A204.1 (cell line): ENCODE measurements around the gene CASP7.
"Not testable (repeated sequence)": the region's sequence is repeated elsewhere in the genome, so short reads cannot be mapped to it uniquely, and the experiment has no call there.

ENCODE experiments used
- FAIRE-seq: peaks from 2 replicates; lab custom pipeline; 2012; peaks lifted over from hg19 to GRCh38; lab: Jason Lieb, UNC

The CASP7 gene

DNA sequence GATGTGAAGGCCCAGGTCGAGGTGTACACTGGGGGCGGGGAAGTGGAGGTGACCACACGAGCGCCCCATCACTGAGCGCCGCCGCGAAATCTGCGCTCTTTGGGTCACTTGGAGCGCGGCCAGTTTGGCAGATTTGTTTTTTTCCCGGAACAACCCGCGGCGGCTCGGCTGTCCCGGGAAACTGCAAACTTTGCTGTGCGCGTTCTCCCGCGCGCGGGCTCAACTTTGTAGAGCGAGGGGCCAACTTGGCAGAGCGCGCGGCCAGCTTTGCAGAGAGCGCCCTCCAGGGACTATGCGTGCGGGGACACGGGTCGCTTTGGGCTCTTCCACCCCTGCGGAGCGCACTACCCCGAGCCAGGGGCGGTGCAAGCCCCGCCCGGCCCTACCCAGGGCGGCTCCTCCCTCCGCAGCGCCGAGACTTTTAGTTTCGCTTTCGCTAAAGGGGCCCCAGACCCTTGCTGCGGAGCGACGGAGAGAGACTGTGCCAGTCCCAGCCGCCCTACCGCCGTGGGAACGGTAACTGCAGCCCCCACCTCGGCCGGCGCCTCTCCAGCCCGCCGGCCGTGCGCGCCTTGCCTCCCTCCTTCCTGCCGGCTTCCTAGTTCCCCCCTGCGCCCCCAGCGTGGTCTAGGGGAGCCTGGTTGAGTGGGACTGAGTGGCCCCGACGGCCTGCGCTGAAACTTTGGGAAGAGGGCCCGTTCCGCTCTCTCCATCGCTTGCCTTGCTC is at the start of gene CASP7:
Gene CASP7, plus strand, starts transcription at position 450 of the 727 bp plus-strand sequence. CDS start 17,582 bp downstream, outside the sequence.
- FAIRE-seq: no peak

DNA sequence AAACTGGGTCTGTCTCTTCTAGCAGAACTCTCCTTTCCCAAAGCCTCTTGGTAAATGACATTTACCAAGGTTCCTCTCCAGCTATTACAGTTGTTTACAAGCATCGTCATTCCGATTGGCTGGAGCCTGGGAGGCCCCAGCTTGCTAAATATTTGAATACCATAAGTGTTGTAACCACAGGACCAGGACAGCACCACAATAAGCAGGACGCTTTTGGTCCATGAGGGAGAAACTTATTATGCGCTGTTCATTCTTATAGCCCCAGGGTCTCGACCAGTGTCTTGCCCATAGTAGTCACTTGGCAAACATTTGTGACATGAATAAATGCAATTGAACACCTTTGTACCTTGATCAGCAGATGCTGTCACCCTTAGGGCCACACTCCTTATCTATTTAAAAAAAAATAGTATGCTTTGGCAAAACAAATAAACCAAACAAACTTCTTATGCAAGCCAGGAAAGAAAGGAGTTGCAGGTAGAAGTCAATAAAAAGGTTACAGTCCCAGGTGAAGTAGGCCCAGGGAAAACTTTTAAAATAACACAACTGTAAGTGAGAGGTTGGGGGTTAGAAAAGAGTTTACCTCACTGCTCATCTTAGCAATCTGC is 48.7 kb upstream of the CASP7 start:
- FAIRE-seq: no peak

DNA sequence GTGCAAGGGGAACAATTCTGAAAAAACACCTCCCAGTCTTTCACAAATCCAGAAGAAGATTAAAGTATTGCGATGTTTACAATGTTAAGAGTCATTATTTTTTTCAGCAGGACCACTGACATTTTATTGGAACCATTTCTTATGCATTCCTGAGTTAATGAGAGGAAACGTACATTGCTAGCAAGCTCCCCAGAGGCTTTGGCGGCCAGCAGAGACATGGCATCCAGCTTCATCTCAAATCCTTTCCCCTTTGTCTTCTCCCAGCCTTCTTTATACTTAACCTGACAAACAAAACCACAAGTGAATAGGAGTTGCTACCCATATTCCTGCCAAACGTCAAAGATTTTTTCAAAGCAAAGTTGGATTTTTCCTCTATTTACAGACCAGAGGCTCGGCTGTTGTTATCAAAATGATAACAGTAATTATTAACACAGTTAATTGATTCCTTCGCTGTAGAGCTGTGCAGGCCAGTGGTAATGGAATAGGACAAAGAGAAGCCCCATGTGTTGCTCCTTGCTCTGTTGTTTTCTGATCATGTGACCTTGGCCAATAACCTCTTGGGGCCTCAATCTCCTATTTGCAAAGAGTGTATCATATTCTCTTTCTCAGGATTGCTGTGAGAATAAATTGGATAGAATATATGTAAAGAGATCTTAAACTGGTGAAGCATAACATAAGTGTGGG is 47.9 kb upstream of the CASP7 start:
- no peak for FAIRE-seq

DNA sequence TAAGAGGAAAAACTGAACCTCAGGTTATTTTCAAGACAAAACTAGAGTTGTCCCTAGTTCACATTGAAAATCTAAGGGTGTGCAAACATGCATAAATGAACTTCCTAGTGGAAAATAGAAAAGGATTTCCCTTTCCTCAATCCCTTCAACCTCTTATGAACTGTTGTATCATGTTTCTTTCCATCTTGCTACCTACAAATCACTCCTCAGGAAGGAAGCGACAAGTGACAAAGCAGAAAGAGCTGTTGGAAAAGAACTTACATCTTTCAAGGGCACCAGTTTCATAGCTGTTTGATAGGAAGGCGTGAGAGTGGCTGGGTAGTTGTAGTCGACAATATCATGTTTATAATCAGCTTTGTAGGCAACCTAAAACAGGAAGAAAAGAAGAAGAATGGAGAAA is 39.7 kb upstream of the CASP7 start:
- FAIRE-seq: no peak

DNA sequence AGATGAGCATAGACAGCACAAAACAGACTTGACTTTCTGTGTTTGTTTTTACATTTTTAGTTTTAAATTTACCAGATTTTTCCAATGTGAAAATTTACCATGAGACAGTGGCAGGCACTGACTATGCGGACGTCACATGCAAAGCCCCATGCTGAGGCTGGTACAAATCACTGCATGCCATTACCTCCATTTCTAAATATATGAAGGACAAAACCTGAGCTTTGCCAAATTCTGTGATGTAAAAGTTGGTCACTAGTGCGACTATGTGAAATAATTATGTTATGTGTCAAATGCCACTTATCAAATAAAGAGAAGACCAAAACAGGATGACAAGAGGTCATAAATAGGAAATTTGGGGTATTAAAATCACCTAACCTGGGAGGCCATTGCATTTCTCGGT is 38.0 kb upstream of the CASP7 start:
- FAIRE-seq: no peak

DNA sequence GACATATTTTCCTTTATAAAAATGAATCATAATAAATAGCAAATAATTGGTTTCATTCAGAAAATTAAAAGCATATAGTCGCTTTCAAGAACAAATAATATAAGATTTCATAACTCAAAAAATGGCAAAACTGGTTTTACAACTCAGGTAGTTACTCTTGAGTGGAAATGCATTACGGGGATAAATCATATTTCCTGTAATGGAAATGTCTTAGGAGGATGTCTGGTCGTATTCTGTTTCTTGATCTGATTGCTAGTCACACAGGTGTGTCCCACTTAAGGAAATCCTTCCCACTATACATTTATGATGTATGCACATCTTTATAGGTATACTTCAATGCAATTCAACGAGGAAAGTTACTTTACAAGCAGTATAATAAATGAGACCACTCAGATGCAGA is 36.5 kb upstream of the CASP7 start:
- no peak for FAIRE-seq

DNA sequence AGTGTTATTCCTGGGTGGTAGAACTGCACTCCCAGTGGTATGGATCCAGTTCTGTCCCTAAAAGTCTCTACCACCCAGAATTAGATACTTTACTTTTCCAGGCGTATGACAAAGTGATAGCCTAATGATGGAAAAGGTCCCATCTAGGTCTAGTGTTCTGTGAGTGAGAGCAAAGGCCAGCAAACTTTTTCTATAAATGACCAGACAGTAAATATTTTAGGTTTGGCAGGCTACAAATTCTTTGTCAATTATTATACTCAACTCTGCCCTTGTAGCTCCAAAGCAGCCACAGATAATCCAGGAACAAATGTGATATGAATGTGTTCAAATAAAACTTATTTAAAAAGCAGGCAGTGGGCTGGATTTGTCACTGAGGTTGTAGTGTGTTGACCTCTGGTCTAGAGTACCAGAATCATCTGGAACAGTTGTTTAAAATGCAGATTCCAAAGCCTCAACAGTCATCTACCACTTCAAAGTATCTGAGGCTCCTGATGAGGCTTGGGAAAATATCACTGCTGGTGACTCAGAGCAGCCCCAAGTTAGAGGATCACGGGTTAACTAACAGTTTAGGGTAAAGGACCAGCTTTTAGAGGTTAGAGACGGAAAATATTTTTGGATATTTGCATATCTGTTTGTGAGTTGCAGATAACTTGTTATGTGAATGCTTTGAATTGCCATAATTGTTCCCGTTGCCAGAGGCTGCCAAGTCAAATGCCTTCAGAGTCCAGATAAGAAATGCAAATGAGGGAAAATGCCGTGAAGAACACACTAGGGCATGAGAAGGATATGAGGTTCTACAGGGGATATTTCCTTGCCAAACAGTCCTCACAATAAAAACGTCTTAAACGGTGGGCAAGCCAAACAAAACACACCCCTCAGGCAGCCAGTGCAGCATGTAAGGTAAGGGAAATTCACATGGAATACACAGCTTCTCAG is 35.3 kb upstream of the CASP7 start:
- FAIRE-seq: no peak

DNA sequence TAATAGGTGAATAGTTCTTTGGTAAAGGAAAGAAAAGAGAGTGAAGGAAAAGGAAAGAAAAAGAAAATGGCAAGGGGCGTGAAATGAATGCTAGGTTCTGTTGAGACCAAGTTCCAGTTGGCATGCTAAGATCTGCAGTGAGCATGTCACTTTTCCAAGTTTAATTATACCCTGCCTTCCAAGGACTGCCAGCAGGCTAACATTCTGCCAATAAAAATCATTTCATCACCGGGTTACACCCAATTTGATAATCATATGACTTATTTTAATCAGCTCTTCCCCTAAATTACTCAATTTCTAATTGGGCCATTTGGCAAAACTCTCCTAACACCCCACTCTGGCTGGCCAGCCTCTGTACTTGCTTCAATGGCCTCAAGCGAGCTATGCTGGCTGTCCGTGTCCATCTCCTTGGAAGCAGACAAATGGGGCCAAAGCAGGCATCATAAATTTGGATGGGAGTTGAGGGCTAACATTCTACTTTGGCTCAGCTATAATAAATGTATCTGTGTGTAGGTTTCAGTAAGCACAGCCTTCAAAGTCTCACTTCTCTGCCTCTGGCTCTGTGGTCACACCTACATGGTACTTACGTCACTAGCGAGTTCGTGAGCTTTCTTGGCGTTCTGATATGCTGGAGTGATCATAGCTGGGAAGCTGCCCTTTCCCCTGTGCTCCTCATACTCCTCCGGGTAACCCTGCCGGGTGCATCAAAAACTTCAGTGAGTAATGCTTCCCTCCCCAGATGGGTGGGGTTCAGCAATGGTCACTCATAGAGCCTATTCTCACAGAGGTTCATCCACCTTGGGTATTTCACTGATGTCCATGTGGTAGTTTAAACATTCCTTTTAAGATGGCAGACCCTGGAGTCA is 33.1 kb upstream of the CASP7 start:
- no peak for FAIRE-seq

DNA sequence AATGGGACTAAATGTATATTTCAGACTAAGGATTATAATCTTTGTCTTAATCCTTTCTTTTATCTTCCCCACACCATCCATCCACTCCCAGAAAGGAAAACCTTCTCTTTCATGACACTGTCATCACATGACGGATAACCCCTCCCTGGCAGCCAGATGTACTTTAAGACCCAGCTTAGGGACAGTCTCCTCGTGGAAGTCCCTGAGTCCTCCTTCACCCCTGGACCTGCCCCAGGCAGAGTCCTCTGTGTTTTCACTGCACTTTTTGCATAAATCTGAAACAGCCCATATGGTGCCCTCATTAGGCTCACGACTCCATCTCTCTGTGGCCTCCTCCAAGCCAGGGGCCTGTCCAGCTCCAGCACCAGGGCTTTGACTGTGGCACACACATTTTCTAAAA is 31.9 kb upstream of the CASP7 start:
- no peak for FAIRE-seq

DNA sequence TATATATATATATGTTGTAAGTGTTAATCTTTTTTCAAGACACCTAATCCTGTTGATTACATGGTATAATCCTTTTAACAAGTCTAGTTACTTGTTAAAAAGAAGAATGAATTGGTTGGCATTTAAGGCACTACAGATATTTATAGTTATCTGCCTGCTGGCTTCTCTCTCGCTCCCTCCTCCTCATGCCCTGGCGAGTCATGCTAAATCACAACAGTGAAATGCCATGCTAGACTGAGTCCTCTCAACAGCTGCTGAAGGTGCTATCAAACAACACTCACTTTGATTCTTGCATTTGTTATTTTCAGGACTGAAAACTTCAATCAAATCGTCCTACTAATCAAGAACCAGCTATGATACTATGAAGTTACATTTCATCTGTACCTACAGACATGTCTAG is 31.2 kb upstream of the CASP7 start:
- no peak for FAIRE-seq

DNA sequence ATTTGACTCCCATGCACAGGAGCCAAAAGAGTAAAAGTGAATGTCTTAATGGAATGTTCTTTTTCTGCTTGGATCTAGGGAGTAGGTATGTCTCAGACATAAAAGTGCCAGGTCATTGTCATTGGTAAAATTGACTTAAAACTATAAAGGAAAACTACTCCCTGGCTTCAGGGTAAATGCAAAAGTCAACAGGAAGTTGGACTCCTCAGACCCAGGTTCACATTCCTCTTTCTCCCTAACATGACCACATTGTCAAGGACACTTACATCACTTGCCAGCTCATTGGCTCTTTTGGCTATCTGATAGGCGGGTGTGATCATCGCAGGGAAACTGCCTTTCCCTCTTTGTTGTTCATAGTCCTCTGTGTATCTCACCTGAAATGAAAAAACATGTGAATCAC is 29.5 kb upstream of the CASP7 start:
- no peak for FAIRE-seq

DNA sequence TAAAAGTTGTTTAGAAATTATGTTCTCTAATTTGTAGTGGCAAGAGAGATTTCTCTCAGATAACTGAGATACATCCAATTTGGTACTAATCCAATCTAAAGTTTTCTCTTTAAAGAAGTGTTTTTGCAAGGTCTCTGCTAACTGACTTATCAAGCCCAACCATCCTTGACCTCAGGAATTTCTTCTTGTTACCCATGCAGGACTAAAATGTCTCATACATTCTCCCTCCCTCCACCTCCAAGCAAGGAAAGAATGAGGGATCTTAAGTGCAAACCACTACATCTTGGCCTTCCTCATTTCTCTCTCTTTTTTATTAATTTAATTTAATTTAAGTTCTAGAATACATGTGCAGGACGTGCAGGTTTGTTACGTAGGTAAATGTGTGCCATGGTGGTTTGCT is 28.7 kb upstream of the CASP7 start:
- FAIRE-seq: no peak

DNA sequence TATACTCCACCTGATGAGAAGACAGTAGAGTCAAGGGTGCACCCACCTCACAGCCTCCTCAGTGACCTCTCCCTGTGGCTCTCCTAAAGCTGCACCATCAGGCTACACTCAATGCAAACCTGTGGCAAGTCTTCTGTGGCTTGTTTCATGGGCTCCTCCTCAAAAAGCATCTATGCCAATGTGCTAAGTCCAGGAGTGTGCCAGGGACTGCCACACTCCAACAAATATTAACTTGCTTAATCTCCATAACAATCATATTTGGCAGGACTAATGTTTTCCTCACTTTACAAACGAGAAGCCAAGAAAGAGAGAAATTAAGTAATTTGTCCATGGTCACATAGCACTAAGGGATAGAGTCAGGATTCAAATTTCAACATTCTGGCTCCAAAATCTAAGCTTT is 27.8 kb upstream of the CASP7 start:
- no peak for FAIRE-seq

DNA sequence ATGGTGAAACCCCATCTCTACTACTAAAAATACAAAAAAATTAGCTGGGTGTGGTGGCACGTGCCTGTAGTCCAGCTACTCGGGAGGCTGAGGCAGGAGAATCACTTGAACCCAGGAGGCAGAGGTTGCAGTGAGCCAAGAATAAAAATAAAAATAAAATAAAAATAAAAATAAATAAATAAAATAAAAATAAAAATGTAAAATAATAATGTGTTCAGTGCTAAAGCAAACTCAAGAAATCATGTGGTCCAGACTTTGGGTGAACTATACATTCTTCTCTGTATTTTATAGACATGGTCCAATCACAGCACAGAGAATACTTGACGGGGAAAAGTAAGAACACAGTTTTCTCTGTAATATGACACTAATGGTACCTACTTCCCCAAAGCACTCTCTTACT is 27.3 kb upstream of the CASP7 start:
- FAIRE-seq: not testable (repeated sequence)

DNA sequence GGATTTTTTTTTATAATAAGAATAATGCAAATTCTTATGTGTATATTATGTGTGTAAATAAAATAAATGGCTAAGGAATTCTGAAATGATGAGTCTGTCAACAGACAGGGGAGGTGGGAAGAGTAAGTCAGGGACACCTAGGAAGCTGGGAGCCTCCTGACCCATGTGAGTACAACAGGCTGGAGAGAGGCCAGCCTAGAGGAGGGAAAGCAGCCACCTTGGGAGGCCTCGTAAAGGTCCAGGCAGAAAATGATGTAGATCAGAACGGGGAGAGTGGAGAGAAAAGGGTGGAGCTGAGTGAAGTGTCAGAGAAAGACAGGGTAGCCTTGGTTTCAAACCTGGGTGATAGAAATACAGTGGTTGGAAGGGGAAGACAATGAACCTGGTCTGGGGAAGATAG is 22.8 kb upstream of the CASP7 start:
- FAIRE-seq: no peak

DNA sequence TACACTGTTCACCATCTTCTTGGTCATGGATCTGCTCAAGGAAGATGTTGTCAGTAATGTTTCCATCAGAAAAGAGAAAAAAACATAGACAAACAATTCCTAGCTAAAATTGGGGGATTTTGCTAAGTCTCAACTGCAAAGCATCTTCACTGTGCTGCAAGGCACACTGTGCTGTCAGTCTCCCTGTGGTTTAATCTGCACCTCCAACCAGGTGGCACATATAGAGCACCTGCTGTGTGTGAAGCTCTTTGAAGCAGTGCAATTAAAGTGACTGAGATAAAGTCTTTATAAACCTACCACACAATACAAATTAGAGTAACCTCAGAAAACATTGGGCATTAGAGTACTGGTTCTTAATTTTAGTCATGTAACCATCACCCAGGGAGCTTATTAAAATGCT is 22.2 kb upstream of the CASP7 start:
- FAIRE-seq: no peak

DNA sequence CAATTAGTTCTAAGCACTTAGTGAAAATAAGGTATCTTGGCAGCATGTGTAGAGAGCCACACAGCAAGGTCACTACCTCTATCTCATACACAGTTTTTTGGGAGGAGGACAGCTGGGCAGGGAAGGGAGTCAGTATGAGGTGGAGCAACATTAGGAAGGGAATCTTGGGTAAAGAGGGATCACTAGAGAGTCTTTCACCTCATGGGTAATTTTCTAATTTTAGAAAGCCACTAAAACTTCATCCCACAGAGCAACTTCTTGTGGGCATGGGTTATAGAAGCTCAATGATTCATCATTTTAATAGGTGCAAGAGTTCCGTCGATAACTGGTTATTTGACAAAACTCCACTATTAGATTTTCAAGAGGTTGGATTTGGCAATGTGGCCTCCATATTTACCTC is 18.4 kb upstream of the CASP7 start:
- FAIRE-seq: no peak

DNA sequence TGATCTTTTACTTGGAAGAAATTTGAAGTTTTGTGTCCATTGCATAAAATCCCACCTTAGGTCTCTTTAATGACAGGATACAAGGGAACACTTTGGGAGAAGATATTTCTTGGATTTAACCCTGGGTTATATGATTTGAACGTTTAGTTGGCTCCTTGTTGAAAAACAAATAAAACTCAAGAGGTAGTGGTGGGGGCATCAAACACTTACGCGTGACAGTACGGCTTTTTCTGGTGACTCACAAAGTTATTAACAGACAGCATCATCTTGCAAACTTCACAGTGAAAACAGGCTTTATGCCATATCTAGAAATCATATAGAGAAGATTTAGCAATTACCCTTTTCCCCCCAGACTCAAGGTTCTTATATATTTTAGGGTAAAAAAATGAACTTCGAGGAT is 16.6 kb upstream of the CASP7 start:
- no peak for FAIRE-seq

DNA sequence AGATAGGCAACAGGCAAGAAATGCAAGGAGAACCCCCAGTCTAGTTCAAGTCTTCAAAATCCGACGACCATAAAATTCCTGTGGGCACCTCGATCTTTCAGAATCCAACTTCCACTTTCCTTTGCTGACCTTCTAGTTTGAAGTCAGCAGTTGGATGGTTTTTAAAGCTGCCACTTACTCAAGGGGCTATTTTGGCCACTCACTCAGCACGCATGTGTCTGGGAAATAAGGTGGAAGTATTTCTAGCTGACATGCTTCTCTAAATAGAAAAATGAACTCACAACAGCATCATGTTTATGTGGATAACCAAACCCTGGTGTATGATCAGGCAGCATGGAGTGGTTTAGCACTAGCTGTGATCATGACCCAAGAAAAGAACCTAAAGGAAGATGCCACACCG is 15.8 kb upstream of the CASP7 start, which contains the start of gene NRAP:
Gene NRAP, minus strand, starts transcription at position 134 of the 400 bp plus-strand sequence. CDS start 159 bp downstream, outside the sequence.
- FAIRE-seq: no peak

DNA sequence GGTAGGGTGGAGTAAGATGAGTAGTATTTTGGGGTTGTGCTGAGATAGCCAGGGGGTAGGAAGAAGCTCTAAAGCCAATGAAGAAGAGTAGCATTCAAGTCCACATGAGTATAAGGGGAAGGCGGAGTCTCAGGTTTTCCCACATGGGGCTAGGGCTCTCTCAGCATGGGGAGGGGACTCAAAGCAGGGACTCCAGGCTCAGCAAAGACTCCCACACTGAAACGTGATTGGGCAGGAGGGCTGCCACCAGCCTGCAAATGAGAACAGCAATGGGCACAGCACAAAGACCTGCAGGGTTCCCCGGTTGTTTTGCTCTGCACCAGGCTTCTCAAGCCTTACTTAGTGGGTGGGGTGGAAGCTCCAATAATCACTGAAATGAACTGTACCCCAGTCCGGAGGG is 14.4 kb upstream of the CASP7 start:
- no peak for FAIRE-seq

DNA sequence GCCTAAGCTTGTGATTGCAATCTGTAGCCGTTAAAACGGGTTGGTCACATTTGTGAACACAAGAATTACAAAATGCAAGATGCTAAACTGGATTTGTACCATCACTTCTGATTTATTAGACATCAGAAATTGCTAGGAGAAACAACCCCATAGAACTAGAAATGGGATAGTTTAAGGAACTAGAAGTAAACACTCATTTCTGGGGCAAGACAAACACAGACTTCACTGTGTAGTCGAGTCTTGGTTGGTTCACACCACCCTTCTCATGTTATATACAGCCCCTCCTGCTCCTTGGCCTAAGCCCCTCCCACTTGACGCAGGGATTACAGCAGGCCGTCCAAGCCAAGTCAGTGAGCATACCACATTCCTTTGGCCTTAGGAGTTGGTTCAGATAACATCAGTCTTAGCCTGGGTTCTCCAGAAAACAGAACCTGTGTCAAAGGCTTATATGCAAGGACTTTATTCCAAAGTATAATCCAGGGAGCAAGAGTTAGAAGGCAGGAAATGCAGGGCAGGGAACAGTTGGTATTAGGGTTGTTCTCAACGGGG is 13.8 kb upstream of the CASP7 start:
- FAIRE-seq: no peak
